Measurements from ENCODE around the gene IFITM10.

IFITM10 gene

DNA sequence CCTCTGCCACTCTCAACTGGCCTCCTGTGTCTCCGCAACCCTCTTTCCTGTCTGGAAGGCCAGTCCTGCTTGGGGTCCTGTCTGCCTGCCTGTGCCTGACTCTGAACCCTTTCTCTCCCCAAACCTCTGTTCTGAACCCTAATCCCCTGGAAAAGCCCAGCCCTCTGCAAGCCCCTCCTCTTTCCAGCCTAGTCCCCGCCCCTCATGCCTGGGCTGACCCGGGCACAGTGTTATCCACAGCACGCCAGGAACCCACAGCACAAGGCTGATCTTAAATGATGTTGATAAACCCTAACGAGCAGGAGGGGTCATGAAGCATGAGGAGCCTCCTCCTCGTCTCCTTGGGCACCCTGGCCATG is at the start of gene IFITM10:
Gene IFITM10, minus strand, starts transcription at position 115 of the 359 bp plus-strand sequence. CDS start 153 bp downstream, outside the sequence.
- TF ChIP-seq CTCF (IDR thresholded peaks at IDR 0.05; ENCODE audit: insufficient read depth, missing control alignments): no peak
- DNase-seq (ENCODE audit: insufficient read length, low spot score) (no peak), FAIRE-seq (no peak)

DNA sequence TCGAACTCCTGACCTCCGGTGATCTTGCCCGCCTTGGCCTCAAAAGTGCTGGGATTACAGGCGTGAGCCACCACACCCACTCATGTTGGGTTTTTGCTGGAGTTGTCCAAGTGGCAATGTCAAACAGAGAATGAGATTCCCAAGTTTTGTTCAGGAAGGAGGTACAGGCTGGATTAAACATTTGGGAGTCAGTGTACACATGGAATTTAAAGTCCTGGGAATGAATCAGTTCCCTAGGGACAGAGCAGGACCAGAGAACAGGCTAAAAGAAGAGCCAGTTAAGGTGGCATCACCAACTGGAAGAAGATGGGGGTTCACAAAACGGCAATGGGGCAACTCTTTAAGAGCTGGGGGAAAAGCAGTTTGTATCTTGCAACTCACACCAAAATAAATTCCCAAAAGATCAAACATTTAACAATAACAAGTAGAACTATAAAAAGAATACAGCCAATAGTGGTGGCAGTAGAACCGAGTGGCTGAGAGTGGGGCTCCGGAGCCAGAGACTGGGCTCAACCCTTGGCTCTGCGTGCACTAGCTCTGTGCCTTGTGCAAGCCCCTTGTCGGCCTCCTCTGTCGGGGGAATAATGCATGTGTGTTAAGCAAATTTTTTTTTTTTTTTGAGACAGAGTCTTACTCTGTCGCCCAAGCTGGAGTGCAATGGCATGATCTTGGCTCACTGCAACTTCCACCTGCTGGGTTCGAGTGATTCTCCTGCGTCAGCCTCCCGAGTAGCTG is 47.2 kb upstream of the IFITM10 start:
- no peak for DNase-seq (ENCODE audit: insufficient read length, low spot score)
- no peak for FAIRE-seq
- no peak for TF ChIP-seq CTCF (IDR thresholded peaks at IDR 0.05; ENCODE audit: insufficient read depth, missing control alignments)

- TF ChIP-seq CTCF (IDR thresholded peaks at IDR 0.05; ENCODE audit: insufficient read depth, missing control alignments): no peak
- FAIRE-seq (no peak), DNase-seq (ENCODE audit: insufficient read length, low spot score) (no peak)
Observed at GRCh38 chr11:1796413-1797011, 46.1 kb upstream of the IFITM10 start.

DNA sequence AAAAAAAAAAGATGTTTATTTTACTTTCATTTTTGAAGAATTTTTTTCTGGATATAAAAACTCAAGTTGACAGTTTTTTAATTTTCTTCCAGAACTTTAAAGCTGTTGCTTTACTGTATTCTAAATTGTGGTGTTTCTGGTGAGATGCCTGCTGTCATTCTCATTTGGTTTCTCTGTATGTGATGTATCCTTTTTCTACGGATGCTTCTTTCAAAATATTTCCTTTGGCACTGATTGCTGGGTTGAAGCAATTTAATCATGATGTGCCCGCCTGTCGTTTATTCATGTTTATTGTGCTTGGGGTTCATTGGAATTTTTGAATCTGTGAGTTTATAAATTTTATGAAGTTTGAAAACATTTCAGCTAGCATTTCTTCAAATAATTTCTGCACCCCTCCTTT is 42.7 kb upstream of the IFITM10 start:
- FAIRE-seq: no peak
- no peak for DNase-seq (ENCODE audit: insufficient read length, low spot score)
- TF ChIP-seq CTCF (IDR thresholded peaks at IDR 0.05; ENCODE audit: insufficient read depth, missing control alignments): no peak

DNA sequence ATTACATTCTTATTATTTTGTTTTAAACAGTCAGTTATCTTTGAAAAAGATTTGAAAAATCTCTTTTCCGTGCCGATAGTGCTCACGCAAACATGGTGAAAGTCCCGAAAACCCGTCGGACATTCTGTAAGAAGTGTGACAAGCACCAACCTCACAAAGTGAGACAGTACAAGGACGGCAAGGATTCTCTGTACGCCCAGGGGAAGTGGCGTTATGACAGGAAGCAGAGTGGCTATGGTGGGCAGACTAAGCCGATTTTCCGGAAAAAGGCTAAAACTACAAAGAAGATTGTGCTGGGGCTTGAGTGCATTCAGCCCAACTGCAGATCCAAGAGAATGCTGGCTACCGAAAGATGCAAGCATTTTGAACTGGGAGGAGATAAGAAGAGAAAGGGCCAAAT is 42.1 kb upstream of the IFITM10 start:
- no peak for FAIRE-seq
- no peak for TF ChIP-seq CTCF (IDR thresholded peaks at IDR 0.05; ENCODE audit: insufficient read depth, missing control alignments)
- no peak for DNase-seq (ENCODE audit: insufficient read length, low spot score)

- FAIRE-seq (no peak), DNase-seq (ENCODE audit: insufficient read length, low spot score) (no peak)
- TF ChIP-seq CTCF (IDR thresholded peaks at IDR 0.05; ENCODE audit: insufficient read depth, missing control alignments): no peak
Observed at GRCh38 chr11:1791912-1792311, 41.5 kb upstream of the IFITM10 start.

GRCh38 chr11:1786466-1786865 is 36.1 kb upstream of the IFITM10 start:
- DNase-seq (ENCODE audit: insufficient read length, low spot score) (no peak), FAIRE-seq (no peak)
- no peak for TF ChIP-seq CTCF (IDR thresholded peaks at IDR 0.05; ENCODE audit: insufficient read depth, missing control alignments)

Measured in D721Med (cell line).